Fibroblast of peridontal ligament (primary cell): Measurements from ENCODE around the gene DPH5.
"Not testable (repeated sequence)": the region's sequence is repeated elsewhere in the genome, so short reads cannot be mapped to it uniquely, and the experiment has no call there.

Experiments
- DNase-seq: peaks from one replicate; pipeline ENCODE4 v3.0.0-alpha.2; 2010; ENCODE audit errors: extremely low read depth

The DPH5 gene

GRCh38 chr1:100988121-100988520 lies 37.5 kb downstream of the DPH5 start:
- DNase-seq = peak; percentile 85

GRCh38 chr1:100982793-100983192 lies 42.8 kb downstream of the DPH5 start:
- DNase-seq = no peak

- DNase-seq = no peak
These were observed 46.0 kb downstream of the DPH5 start for GRCh38 chr1:100979631-100980030.

GRCh38 chr1:100976936-100977335 lies 48.6 kb downstream of the DPH5 start:
- no peak for DNase-seq

- DNase-seq = no peak
These were observed 53.4 kb downstream of the DPH5 start for GRCh38 chr1:100972185-100972584.

- no peak for DNase-seq
These were observed 54.6 kb downstream of the DPH5 start for GRCh38 chr1:100971021-100971420.

- DNase-seq = peak; percentile 18
These were observed 56.3 kb downstream of the DPH5 start for GRCh38 chr1:100969327-100969726.

- no peak for DNase-seq
These were observed 57.0 kb downstream of the DPH5 start for GRCh38 chr1:100968621-100969020.

- no peak for DNase-seq
These were observed 65.5 kb downstream of the DPH5 start for GRCh38 chr1:100960098-100960497.

- DNase-seq = peak; percentile 45
These were observed 66.0 kb downstream of the DPH5 start for GRCh38 chr1:100959502-100960060.

GRCh38 chr1:100955322-100955721 lies 70.3 kb downstream of the DPH5 start:
- peak; percentile 98 for DNase-seq

- no peak for DNase-seq
These were observed 71.4 kb downstream of the DPH5 start for GRCh38 chr1:100953960-100954730.

GRCh38 chr1:100952970-100953369 lies 72.6 kb downstream of the DPH5 start:
- DNase-seq = not testable (repeated sequence)

GRCh38 chr1:100952104-100952745 lies 73.4 kb downstream of the DPH5 start:
- no peak for DNase-seq

GRCh38 chr1:100950781-100951180 lies 74.8 kb downstream of the DPH5 start:
- DNase-seq = peak; percentile 71

- DNase-seq = no peak
These were observed 75.2 kb downstream of the DPH5 start for GRCh38 chr1:100950337-100950736.

- DNase-seq = not testable (repeated sequence)
These were observed 75.9 kb downstream of the DPH5 start for GRCh38 chr1:100949515-100950158.

GRCh38 chr1:100948721-100949405 lies 76.7 kb downstream of the DPH5 start:
- not testable (repeated sequence) for DNase-seq

- DNase-seq = not testable (repeated sequence)
These were observed 77.8 kb downstream of the DPH5 start for GRCh38 chr1:100947816-100948215.

- DNase-seq = not testable (repeated sequence)
These were observed 79.5 kb downstream of the DPH5 start for GRCh38 chr1:100946064-100946463.

- DNase-seq = no peak
These were observed 82.1 kb downstream of the DPH5 start for GRCh38 chr1:100943533-100943932.
